H9 (cell line): ENCODE results near the gene SOX4. TPM values are rescaled to one million over a fixed set of nuclear protein-coding genes. Genes with fewer than 3 reads are reported as not detected.

Source experiments
- DNase-seq: peaks from one replicate; pipeline ENCODE4 v3.0.0-alpha.2; 2017
- H2AFZ ChIP-seq: one replicate; pipeline ENCODE4 v1.6.1; 2013; ENCODE audit warnings: mild to moderate bottlenecking, low read length, control low read depth, moderate library complexity
- H2AK5ac ChIP-seq: 2 replicates; pipeline ENCODE4 v1.6.1; 2013; ENCODE audit warnings: low read length, control low read depth, mixed read lengths; ENCODE audit not compliant: insufficient read length
- H2BK120ac ChIP-seq: one replicate; pipeline ENCODE4 v1.6.1; 2013; ENCODE audit warnings: low read depth, mild to moderate bottlenecking, low read length, control low read depth, inconsistent platforms; ENCODE audit not compliant: poor library complexity, severe bottlenecking
- H2BK12ac ChIP-seq: 2 replicates; pipeline ENCODE4 v1.6.1; 2013; ENCODE audit warnings: low read length, control low read depth, mixed read lengths, low read depth; ENCODE audit not compliant: insufficient read length
- H2BK15ac ChIP-seq: 2 replicates; pipeline ENCODE4 v1.6.1; 2013; ENCODE audit warnings: low read depth, low read length, control low read depth
- H2BK20ac ChIP-seq: one replicate; pipeline ENCODE4 v1.6.1; 2013; ENCODE audit warnings: low read depth, mild to moderate bottlenecking, low read length, control low read depth, inconsistent platforms; ENCODE audit not compliant: poor library complexity, severe bottlenecking
- H2BK5ac ChIP-seq: 2 replicates; pipeline ENCODE4 v1.6.1; 2013; ENCODE audit warnings: low read length, control low read depth, mixed read lengths; ENCODE audit not compliant: insufficient read length
- H3K14ac ChIP-seq: 2 replicates; pipeline ENCODE4 v1.6.1; 2013; ENCODE audit warnings: low read length, control low read depth; ENCODE audit not compliant: insufficient read depth
- H3K18ac ChIP-seq: 2 replicates; pipeline ENCODE4 v1.6.1; 2013; ENCODE audit warnings: low read depth, mild to moderate bottlenecking, mixed read lengths, low read length, control low read depth; ENCODE audit not compliant: insufficient read length
- H3K23ac ChIP-seq: 2 replicates; pipeline ENCODE4 v1.6.1; 2013; ENCODE audit warnings: low read length, control low read depth, mixed read lengths, low read depth; ENCODE audit not compliant: insufficient read length
- H3K23me2 ChIP-seq: 2 replicates; pipeline ENCODE4 v1.6.1; 2013; ENCODE audit warnings: low read depth, mild to moderate bottlenecking, mixed read lengths, low read length, control low read depth; ENCODE audit not compliant: insufficient read length, poor library complexity, severe bottlenecking
- H3K27ac ChIP-seq: 2 replicates; pipeline ENCODE4 v1.5.1; 2013; ENCODE audit warnings: low read length, control low read depth, mixed read lengths, low read depth; ENCODE audit not compliant: insufficient read length
- H3K27me3 ChIP-seq: 2 replicates; pipeline ENCODE4 v1.6.1; 2013; ENCODE audit warnings: low read length, control low read depth, inconsistent platforms; ENCODE audit not compliant: insufficient read depth
- H3K4ac ChIP-seq: 2 replicates; pipeline ENCODE4 v1.6.1; 2013; ENCODE audit warnings: low read depth, mild to moderate bottlenecking, control low read depth, inconsistent platforms, low read length, moderate library complexity
- H3K4me1 ChIP-seq: 2 replicates; pipeline ENCODE4 v1.6.1; 2013; ENCODE audit warnings: low read length, control low read depth, inconsistent platforms; ENCODE audit not compliant: insufficient read depth
- H3K4me2 ChIP-seq: 2 replicates; pipeline ENCODE4 v1.6.1; 2013; ENCODE audit warnings: low read length, control low read depth, mixed read lengths; ENCODE audit not compliant: insufficient read length, insufficient read depth
- H3K56ac ChIP-seq: 2 replicates; pipeline ENCODE4 v1.6.1; 2013; ENCODE audit warnings: low read depth, mild to moderate bottlenecking, mixed read lengths, low read length, control low read depth; ENCODE audit not compliant: insufficient read length
- H3K79me1 ChIP-seq: 2 replicates; pipeline ENCODE4 v1.6.1; 2013; ENCODE audit warnings: low read depth, mild to moderate bottlenecking, moderate library complexity, low read length, control low read depth, inconsistent platforms; ENCODE audit not compliant: insufficient read depth, poor library complexity, severe bottlenecking
- H3K79me2 ChIP-seq: 2 replicates; pipeline ENCODE4 v1.6.1; 2013; ENCODE audit warnings: low read length, control low read depth, inconsistent platforms; ENCODE audit not compliant: insufficient read depth
- H3K9ac ChIP-seq: 2 replicates; pipeline ENCODE4 v1.6.1; 2013; ENCODE audit warnings: low read length, control low read depth, mixed read lengths; ENCODE audit not compliant: insufficient read length; ENCODE audit errors: extremely low read depth
- H3K9me3 ChIP-seq: one replicate; pipeline ENCODE4 v1.6.1; 2013; ENCODE audit warnings: low read depth, low read length, inconsistent platforms; ENCODE audit not compliant: control insufficient read depth
- H3T11ph ChIP-seq: one replicate; pipeline ENCODE4 v1.6.1; 2013; ENCODE audit warnings: mild to moderate bottlenecking, low read length, control low read depth, inconsistent platforms
- H4K20me1 ChIP-seq: one replicate; pipeline ENCODE4 v1.6.1; 2013; ENCODE audit not compliant: control insufficient read depth, insufficient read length, insufficient read depth
- H4K5ac ChIP-seq: 2 replicates; pipeline ENCODE4 v1.6.1; 2013; ENCODE audit warnings: low read depth, mild to moderate bottlenecking, mixed read lengths, low read length, control low read depth; ENCODE audit not compliant: insufficient read length
- H4K8ac ChIP-seq: replicated peaks from 2 replicates; pipeline ENCODE4 v1.6.1; 2013; ENCODE audit warnings: low read length, control low read depth, mixed read lengths, low read depth; ENCODE audit not compliant: insufficient read length
- H4K91ac ChIP-seq: 2 replicates; pipeline ENCODE4 v1.6.1; 2013; ENCODE audit warnings: low read depth, mild to moderate bottlenecking, moderate library complexity, mixed read lengths, low read length, control low read depth; ENCODE audit not compliant: insufficient read length
- H3K27ac Mint-ChIP-seq, 3 experiments: 2 replicates in 2 of 3; 3 replicates in 1 of 3; pipeline ENCODE4 v1.8.0; 2020 to 2021; ENCODE audit warnings: mixed read lengths in 3 of 3, mild to moderate bottlenecking in 1 of 3, moderate library complexity in 1 of 3
- H3K27me3 Mint-ChIP-seq: 2 replicates; pipeline ENCODE4 v1.8.0; 2021; ENCODE audit warnings: low read depth, mild to moderate bottlenecking, moderate library complexity, mixed read lengths
- H3K36me3 Mint-ChIP-seq, 3 experiments: 2 replicates in 2 of 3; 3 replicates in 1 of 3; pipeline ENCODE4 v1.8.0; 2020 to 2021; ENCODE audit warnings: low read depth in 3 of 3, mixed read lengths in 3 of 3; ENCODE audit not compliant: insufficient read depth in 1 of 3
- H3K4me1 Mint-ChIP-seq, 2 experiments: 2 replicates each; pipeline ENCODE4 v1.8.0; 2020; ENCODE audit warnings: mixed read lengths in 2 of 2
- H3K4me3 Mint-ChIP-seq, 2 experiments: 2 replicates in 1 of 2; 3 replicates in 1 of 2; pipeline ENCODE4 v1.8.0; 2020 to 2021; ENCODE audit warnings: mild to moderate bottlenecking in 2 of 2, mixed read lengths in 2 of 2, moderate library complexity in 1 of 2
- H3K9me3 Mint-ChIP-seq, 2 experiments: 2 replicates in 1 of 2; 3 replicates in 1 of 2; pipeline ENCODE4 v1.8.0; 2020; ENCODE audit warnings: mild to moderate bottlenecking in 2 of 2, mixed read lengths in 2 of 2, moderate library complexity in 1 of 2
- CTCF ChIP-seq: fragments of 200-600 bp; sonication (generic); conservative IDR thresholded peaks from 3 replicates; pipeline ENCODE4 v1.8.0; 2021; ENCODE audit warnings: antibody characterized with exemption, mild to moderate bottlenecking
- WGBS: extraction: QIAGEN DNeasy Blood & Tissue Kit; methylation state at CpG from one replicate; pipeline ENCODE4 v1.1.7; 2013; ENCODE audit warnings: missing lambda C conversion rate, low lambda C conversion rate, mixed read lengths; ENCODE audit not compliant: insufficient read length; ENCODE audit errors: extremely low coverage; 5-methylcytosine and 5-hydroxymethylcytosine counted together
- total RNA-seq: library from RNA; stranded (reverse); gene quantifications from 2 replicates; pipeline ENCODE4 v1.2.1, GENCODE V29; 2021

The SOX4 gene
- total RNA-seq, 1 experiment from 2014 or later = 108 TPM

DNA sequence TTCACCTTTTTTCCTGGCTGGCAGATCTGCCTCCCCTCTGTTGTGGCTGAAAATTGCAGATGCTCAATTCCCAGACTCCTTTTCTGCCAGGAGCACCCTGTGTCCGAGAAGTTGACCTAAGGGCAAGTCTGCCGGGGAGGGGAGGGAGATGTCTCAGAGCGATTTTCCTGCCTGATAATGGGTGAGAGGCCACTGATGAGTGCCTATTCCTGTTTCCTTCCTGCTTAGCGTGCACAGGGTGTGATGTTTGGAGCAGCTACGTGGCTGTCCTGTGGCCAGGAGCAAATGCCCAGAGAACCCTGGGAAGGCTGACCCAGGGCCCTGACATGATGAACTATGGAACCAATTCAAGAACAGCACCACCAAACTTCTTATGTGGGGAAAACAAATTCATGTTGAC lies 22.5 kb downstream of the SOX4 start:
- no peak overlapping the region for H3K14ac ChIP-seq
- no peak overlapping the region for H3K4ac ChIP-seq
- H3T11ph ChIP-seq = no peak overlapping the region
- no peak overlapping the region for H3K18ac ChIP-seq
- no peaks in the 10 kb centered on the region for H3K27me3 ChIP-seq
- H3K56ac ChIP-seq = no peak overlapping the region
- peaks cover 19 to 24% of the 10 kb centered on the region in 2 experiments for H3K4me1 Mint-ChIP-seq
- no peak overlapping the region for H2BK120ac ChIP-seq
- no peaks in the 10 kb centered on the region for H3K36me3 Mint-ChIP-seq
- no peak overlapping the region for H3K4me2 ChIP-seq
- no peak overlapping the region for H2BK12ac ChIP-seq
- H2AK5ac ChIP-seq = no peak overlapping the region
- peak overlapping the region in 2 of 3 experiments; percentile 60 to 73; a peak in 1 of 7 replicates for H3K27ac Mint-ChIP-seq
- no peak overlapping the region for H2BK15ac ChIP-seq
- no peak overlapping the region for H3K4me3 Mint-ChIP-seq
- H4K5ac ChIP-seq = no peak overlapping the region
- H4K91ac ChIP-seq = no peak overlapping the region
- H3K9me3 Mint-ChIP-seq = no peaks in the 10 kb centered on the region
- H4K8ac ChIP-seq = no peak overlapping the region
- H3K79me1 ChIP-seq = no peaks in the 10 kb centered on the region
- H3K79me2 ChIP-seq = no peaks in the 10 kb centered on the region
- no peak for TF ChIP-seq CTCF
- no peak for DNase-seq
- H3K27ac ChIP-seq = no peak overlapping the region
- no peaks in the 10 kb centered on the region for H3K27me3 Mint-ChIP-seq
- no peaks in the 10 kb centered on the region for H3K23me2 ChIP-seq
- no peak overlapping the region for H2BK5ac ChIP-seq
- H2BK20ac ChIP-seq = no peak overlapping the region
- H3K9me3 ChIP-seq = no peaks in the 10 kb centered on the region
- no CpG with 5 or more reads among the region's 5 CpGs for WGBS
- H3K9ac ChIP-seq = no peak overlapping the region
- H4K20me1 ChIP-seq = no peaks in the 10 kb centered on the region
- H2AFZ ChIP-seq = no peak overlapping the region
- H3K4me1 ChIP-seq = no peaks in the 10 kb centered on the region; the same call in 1 of the 2 replicates
- no peak overlapping the region for H3K23ac ChIP-seq
